Epithelial cell of esophagus (primary cell): ENCODE data around the gene ZNF718.
A peak's percentile ranks its signal among the peaks of the same experiment; 100 is the strongest.
"Not testable (repeated sequence)": the region's sequence is repeated elsewhere in the genome, so short reads cannot be mapped to it uniquely, and the experiment has no call there.

Experiments used
- DNase-seq: peaks from one replicate; pipeline ENCODE4 v3.0.0; 2010; ENCODE audit warnings: low read depth
- H3K4me3 ChIP-seq: 2 replicates; pipeline ENCODE4 v1.5.1; 2011; ENCODE audit warnings: mild to moderate bottlenecking, low read length, control low read depth
- TF ChIP-seq, protein P1 (sequence below): IDR thresholded peaks from 2 replicates; pipeline ENCODE4 v1.5.1; 2011; ENCODE audit warnings: low read depth, mild to moderate bottlenecking, low read length, control low read depth, inconsistent platforms; ENCODE audit not compliant: insufficient read depth; ENCODE audit errors: missing control alignments

The ZNF718 gene

DNA sequence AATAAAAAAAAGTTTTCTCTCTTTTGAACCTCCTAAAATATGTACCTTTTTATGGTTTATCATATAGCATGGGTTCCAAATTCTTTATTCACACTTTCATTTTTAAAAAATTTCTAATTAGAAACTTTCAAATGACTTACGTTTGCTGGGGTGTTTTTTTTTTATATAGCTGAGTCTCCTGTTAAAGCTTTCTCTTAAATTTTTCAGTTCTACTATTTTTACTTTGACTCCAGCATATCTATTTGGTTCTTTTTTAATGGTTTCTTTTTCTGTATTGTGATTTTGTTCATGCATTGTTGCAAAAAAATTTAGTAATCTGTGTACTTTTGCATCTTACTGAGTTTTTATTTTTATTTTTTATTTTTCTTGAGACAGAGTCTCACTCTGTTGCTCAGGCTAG lies 22.3 kb downstream of the ZNF718 start:
- no peak overlapping the region for H3K4me3 ChIP-seq
- TF ChIP-seq, protein P1, sequence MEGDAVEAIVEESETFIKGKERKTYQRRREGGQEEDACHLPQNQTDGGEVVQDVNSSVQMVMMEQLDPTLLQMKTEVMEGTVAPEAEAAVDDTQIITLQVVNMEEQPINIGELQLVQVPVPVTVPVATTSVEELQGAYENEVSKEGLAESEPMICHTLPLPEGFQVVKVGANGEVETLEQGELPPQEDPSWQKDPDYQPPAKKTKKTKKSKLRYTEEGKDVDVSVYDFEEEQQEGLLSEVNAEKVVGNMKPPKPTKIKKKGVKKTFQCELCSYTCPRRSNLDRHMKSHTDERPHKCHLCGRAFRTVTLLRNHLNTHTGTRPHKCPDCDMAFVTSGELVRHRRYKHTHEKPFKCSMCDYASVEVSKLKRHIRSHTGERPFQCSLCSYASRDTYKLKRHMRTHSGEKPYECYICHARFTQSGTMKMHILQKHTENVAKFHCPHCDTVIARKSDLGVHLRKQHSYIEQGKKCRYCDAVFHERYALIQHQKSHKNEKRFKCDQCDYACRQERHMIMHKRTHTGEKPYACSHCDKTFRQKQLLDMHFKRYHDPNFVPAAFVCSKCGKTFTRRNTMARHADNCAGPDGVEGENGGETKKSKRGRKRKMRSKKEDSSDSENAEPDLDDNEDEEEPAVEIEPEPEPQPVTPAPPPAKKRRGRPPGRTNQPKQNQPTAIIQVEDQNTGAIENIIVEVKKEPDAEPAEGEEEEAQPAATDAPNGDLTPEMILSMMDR: no peak
- DNase-seq: no peak

DNA sequence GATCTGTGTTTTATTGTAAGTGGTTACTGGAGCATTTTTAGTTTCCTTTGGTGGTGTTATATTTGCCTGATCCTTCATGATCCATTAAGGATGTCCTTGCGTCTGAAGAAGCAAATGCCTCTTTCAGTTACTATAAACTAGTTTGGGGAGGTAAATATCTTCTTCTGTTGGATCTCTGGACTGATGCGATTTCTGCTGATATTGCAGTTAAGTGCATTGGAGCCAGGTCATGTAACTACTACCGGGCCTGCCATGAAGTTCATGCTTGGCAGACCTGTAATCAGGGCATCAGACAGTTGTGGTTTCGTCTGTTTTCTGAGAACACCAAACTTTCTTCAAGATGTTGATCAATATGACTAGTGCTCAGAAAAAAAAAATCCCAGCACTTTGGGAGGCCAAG lies 22.9 kb downstream of the ZNF718 start:
- TF ChIP-seq, protein P1: no peak
- no peak for DNase-seq
- no peak overlapping the region for H3K4me3 ChIP-seq

DNA sequence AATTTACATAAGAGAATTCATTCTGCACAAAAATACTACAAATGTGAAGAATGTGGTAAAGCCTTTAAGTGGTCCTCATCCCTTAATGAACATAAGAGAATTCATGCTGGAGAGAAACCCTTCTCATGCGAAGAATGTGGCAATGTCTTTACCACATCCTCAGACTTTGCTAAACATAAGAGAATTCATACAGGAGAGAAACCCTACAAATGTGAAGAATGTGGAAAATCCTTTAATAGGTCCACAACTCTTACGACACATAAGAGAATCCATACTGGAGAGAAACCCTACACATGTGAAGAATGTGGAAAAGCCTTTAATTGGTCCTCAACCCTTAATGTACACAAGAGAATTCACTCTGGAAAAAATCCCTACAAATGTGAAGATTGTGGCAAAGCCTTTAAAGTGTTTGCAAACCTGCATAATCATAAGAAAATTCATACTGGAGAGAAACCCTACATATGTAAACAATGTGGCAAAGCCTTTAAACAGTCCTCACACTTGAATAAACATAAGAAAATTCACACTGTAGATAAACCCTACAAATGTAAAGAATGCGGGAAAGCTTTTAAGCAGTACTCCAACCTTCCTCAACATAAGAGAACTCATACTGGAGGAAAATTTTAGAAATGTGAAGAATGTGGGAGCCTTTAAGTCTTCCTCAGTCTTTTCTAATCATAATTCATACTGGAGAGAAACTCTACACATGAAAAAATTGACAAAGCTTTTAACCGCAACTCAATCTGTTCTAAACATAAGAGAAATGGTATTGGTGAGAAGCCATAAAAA lies 37.4 kb downstream of the ZNF718 start:
- H3K4me3 ChIP-seq: no peak overlapping the region
- DNase-seq: peak; percentile 0
- TF ChIP-seq, protein P1: no peak

DNA sequence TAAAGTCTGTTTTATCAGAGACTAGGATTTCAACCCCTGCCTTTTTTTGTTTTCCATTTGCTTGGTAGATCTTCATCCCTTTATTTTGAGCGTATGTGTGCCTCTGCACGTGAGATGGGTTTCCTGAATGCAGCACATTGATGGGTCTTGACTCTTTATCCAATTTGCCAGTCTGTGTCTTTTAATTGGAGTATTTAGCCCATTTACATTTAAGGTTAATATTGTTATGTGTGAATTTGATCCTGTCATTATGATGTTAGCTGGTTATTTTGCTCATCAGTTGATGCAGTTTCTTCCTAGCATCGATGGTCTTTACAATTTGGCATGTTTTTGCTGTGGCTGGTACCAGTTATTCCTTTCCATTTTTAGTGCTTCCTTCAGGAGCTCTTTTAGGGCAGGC lies 45.3 kb downstream of the ZNF718 start:
- H3K4me3 ChIP-seq, DNase-seq: not testable (repeated sequence)

DNA sequence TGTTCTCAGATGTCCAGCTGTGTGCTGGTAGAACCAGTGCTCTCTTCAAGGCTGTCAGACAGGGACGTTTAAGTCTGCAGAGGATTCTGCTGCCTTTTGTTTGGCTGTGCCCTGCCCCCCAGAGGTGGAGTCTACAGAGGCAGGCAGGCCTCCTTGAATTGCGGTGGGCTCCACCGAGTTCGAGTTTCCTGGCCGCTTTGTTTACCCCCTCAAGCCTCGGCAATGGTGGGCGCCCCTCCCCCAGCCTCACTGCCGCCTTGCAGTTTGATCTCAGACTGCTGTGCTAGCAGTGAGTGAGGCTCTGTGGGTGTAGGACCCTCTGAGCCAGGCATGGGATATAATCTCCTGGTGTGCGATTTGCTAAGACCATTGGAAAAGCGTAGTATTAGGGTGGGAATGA lies 47.0 kb downstream of the ZNF718 start:
- not testable (repeated sequence) for DNase-seq, H3K4me3 ChIP-seq

DNA sequence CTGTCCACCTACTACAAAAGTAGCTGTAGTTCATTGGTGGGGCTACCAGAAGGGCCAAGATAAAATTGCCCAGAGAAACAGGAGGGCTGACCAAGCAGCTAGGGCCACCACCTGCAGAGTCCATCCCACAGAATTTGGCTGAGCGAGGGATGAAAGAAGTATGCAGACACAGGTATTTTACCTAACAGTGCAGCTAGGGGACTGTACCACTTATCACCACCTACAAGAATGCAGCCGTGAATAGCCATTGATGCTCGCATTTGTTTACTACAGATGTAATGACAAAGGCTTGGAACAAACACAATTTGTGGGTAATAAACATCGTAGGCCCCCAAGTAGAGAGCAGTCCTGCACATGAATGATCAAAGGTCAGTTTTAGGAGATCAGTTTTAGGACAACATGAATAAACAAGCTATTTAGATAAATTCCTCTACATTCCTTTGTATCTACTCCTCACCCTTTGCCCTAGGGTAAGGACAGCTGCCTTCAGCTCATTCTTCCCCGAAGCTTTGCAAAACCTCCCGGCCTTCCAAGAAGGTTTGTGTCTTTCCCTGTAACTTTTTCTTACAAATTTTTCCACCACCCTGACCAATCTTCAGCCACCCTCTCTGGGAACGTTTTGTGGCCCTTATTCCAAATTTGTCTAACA lies 49.5 kb downstream of the ZNF718 start:
- TF ChIP-seq, protein P1: no peak
- H3K4me3 ChIP-seq: no peak overlapping the region
- no peak for DNase-seq

DNA sequence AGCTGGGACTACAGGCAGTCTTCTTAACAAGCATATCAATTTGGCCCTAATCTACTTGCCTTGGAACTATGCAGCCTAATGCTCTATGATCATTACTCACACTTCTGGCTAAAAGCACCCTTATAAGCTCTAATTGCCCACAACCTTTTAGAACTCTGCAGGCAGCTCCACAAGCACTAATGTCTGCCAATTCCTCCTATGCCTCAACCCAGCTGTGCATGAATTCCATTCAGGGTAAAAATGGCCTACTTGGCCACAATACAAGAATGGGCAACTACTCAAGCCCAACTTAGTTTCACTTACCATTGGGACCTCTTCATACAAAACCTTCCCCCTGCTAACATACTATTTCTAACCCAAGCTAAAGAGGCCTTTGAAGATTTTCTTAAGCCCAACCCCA lies 51.7 kb downstream of the ZNF718 start:
- H3K4me3 ChIP-seq: no peak overlapping the region
- TF ChIP-seq, protein P1: no peak
- DNase-seq: no peak

DNA sequence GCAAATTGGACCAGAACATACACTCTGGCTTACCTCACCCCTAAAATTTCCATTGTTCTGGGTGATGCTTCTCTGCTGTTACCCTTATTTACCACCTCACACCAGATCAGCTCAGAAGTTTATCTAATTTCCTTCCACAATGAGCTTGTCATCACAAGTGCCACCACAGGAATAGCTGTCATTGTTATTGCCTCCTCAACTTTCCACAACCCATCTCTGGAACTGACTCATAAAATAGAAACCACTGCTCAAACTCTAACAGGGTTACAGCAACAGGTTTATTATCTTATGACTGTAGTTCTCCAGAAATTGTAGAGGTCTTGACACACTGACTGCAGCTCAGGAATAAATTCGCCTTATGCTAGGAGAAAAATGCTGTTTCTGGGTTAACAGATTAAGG lies 52.7 kb downstream of the ZNF718 start:
- H3K4me3 ChIP-seq: no peak overlapping the region
- TF ChIP-seq, protein P1: no peak
- no peak for DNase-seq

DNA sequence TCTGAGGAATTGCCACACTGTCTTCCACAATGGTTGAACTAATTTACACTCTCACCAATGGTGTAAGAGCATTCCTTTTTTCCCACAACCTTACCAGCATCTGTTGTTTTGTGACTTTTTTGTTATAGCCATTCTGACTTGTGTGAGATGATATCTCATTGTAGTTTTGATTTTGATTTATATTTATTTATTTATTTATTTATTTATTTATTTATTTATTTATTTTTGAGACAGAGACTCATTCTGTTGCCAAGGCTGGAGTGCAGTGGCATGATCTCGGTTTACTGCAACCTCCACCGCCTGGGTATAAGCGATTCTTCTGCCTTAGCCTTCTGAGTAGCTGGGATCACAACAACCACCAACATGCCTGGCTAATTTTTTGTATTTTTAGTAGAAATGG lies 57.9 kb downstream of the ZNF718 start:
- not testable (repeated sequence) for DNase-seq, H3K4me3 ChIP-seq
